Activated CD8-positive, alpha-beta memory T cell treated with anti-CD3 and anti-CD28 coated beads for 4 hours (primary cell): Measurements from ENCODE around the gene PEX5.
"Not testable (repeated sequence)": the region's sequence is repeated elsewhere in the genome, so short reads cannot be mapped to it uniquely, and the experiment has no call there.

Experiments
- DNase-seq, 2 donors: peaks; one replicate each; pipeline ENCODE4 v3.0.0-alpha.2; 2020; ENCODE audit warnings: low read depth in 2 of 2

PEX5 gene

GRCh38 chr12:7160183-7160582 lies 29.3 kb upstream of the PEX5 start:
- DNase-seq: no peak

GRCh38 chr12:7161327-7161726 lies 28.2 kb upstream of the PEX5 start:
- no peak for DNase-seq

GRCh38 chr12:7161811-7162210 lies 27.7 kb upstream of the PEX5 start:
- no peak for DNase-seq

GRCh38 chr12:7162691-7163114 lies 26.8 kb upstream of the PEX5 start:
- no peak for DNase-seq

GRCh38 chr12:7169951-7170350 lies 19.5 kb upstream of the PEX5 start:
- DNase-seq: no peak

- DNase-seq: no peak
Observed at GRCh38 chr12:7171854-7172253, 17.6 kb upstream of the PEX5 start.

- DNase-seq: no peak
Observed at GRCh38 chr12:7175493-7175892, 14.0 kb upstream of the PEX5 start.

- DNase-seq: no peak
Observed at GRCh38 chr12:7176595-7176994, 12.9 kb upstream of the PEX5 start.

GRCh38 chr12:7178481-7178880 lies 11.0 kb upstream of the PEX5 start:
- DNase-seq: no peak

GRCh38 chr12:7180685-7181084 lies 8.8 kb upstream of the PEX5 start:
- DNase-seq: no peak

- not testable (repeated sequence) for DNase-seq
Observed at GRCh38 chr12:7186058-7186457, 3.4 kb upstream of the PEX5 start.

GRCh38 chr12:7188562-7189397 lies 706 bp upstream of the PEX5 start:
- peak; percentile 19 to 36 for DNase-seq

- no peak for DNase-seq
Observed at GRCh38 chr12:7190268-7191055, 976 bp downstream of the PEX5 start.

GRCh38 chr12:7193674-7194073 lies 4.2 kb downstream of the PEX5 start:
- DNase-seq: no peak

GRCh38 chr12:7197841-7198240 lies 8.4 kb downstream of the PEX5 start:
- no peak for DNase-seq

GRCh38 chr12:7203109-7203508 lies 13.6 kb downstream of the PEX5 start:
- no peak for DNase-seq

- no peak for DNase-seq
Observed at GRCh38 chr12:7205091-7205490, 15.6 kb downstream of the PEX5 start.

GRCh38 chr12:7206691-7207090 lies 17.2 kb downstream of the PEX5 start:
- DNase-seq: no peak

GRCh38 chr12:7207866-7208625 lies 18.6 kb downstream of the PEX5 start:
- no peak for DNase-seq

- no peak for DNase-seq
Observed at GRCh38 chr12:7209958-7210357, 20.5 kb downstream of the PEX5 start.

- DNase-seq: no peak
Observed at GRCh38 chr12:7210642-7211151, 21.2 kb downstream of the PEX5 start.

- no peak for DNase-seq
Observed at GRCh38 chr12:7212678-7213077, 23.2 kb downstream of the PEX5 start.
